ENCODE data around the gene ADARB2.
"Not testable (repeated sequence)": the region's sequence is repeated elsewhere in the genome, so short reads cannot be mapped to it uniquely, and the experiment has no call there.

Gene ADARB2

DNA sequence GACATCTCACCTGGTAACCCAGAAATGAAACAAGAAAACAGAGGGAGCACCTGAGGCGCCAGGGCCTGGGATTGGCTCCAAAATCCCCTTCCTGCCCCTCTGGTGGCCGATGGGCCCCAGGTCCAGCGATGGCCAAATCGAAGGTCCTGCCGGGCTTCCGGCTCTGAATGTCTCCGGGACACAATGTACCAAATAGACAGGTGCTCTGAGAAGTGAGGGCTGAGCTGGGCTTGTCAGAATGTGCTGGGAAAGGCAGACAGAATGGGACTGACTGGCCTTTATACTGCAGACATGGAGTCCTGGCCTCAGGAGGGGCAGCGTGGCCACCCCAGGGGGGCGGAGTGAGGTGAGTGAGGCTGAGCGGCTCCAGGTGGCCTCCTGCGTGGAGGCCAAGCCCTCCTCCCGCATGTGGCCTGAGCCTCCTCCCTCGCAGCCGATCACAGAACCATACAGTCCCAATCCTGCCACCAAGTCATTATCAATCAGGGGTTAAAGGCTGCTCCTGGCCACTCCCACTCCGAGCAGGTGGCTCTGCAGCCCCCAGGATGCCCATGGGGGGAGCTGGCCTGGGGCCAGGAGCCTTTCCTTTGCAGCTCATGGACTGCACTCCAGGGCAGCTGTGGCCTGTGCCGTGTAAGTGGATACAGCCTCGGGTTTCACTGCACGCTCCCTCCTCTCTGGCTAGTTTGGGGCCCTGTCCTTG lies 185.5 kb downstream of the ADARB2 start:
- no peak for DNase-seq (ENCODE audit: low read depth in 1 of 2, low spot score in 1 of 2)

GRCh38 chr10:1550616-1551015 lies 186.7 kb downstream of the ADARB2 start:
- no peak for DNase-seq (ENCODE audit: low read depth in 1 of 2, low spot score in 1 of 2)

- no peak for DNase-seq (ENCODE audit: low read depth in 1 of 2, low spot score in 1 of 2)
Observed at GRCh38 chr10:1550291-1550595, 187.1 kb downstream of the ADARB2 start.

- no peak for DNase-seq (ENCODE audit: low read depth in 1 of 2, low spot score in 1 of 2)
Observed at GRCh38 chr10:1549591-1550290, 187.6 kb downstream of the ADARB2 start.

DNA sequence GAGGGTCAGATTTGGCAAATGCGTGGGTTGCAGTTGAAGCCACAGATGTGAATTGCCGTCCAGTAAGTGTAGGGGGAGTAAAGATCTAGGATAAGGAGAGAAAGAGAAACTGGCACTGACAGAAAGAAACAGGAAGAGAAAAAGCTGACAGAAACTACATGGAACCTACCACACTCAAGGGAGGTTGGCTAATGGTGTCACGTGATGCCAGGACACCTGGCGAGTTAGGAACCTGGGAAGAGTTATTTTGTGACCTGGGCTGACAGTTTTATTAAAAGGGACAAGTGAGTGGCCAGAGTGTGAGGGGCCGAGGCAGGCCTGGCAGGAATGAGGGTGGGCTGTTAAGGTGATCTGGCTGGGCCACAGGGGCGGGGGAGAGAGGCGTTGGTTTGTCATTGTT lies 188.7 kb downstream of the ADARB2 start:
- no peak for DNase-seq (ENCODE audit: low read depth in 1 of 2, low spot score in 1 of 2)

- DNase-seq (ENCODE audit: low read depth in 1 of 2, low spot score in 1 of 2), result no peak
Observed at GRCh38 chr10:1548146-1548545, 189.2 kb downstream of the ADARB2 start.

DNA sequence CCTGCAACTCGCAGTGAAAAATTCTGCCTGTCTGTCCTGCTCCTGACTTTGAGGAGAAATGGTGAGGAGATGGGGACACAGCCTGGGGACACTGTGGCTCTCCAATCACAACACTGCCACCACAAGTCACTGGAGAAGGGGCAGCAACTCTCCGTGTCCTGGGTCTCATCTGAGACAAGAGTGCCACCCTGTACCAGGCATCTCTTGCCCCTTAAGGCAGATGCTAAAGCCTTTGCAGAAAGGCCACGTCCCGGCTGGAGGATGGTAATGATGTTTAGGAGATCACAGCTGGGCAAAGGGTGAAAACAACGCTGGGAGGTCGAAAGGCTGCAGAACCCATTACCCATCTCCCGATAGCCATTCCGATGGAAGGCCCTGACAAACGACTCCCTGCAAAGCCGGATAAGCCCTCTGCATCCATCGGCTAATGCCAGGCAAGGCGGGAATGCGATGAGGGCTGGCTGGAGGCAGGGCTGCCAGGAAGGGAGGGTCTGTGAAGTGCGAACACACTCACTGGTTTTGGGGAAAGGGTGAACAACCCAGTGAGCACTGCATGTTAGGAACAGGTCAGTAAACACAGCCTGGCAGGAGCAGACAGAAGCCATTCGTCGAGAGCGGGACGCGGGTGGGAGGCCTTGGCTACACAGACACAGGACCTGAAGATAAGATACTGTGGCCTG lies 190.8 kb downstream of the ADARB2 start:
- DNase-seq (ENCODE audit: low read depth in 1 of 2, low spot score in 1 of 2), result no peak

- DNase-seq (ENCODE audit: low read depth in 1 of 2, low spot score in 1 of 2), result no peak
Observed at GRCh38 chr10:1545524-1545923, 191.8 kb downstream of the ADARB2 start.

- no peak for DNase-seq (ENCODE audit: low read depth in 1 of 2, low spot score in 1 of 2)
Observed at GRCh38 chr10:1544929-1545328, 192.4 kb downstream of the ADARB2 start.

DNA sequence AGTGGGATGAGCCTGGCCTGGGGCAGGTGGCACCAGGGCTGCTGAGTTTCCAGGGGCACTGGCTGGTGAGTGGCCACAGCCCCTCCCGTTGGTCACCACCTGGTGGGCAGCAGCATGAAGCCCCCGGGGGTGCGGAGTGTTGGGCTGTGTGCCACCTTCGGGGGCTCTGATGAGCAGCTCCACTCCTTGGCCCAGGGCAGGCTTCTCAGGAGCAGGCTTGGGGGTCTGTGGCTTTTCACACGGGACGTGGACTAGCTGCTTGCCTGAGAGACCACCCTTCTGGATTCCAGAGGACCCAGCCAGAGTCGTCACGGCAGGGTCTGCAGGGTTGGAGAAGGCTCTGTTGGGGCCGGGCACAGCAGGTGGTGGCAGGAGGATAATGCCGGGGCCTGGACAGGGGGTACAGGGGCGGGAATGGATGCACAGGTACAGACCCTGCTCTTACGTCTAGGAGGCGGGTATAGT lies 193.1 kb downstream of the ADARB2 start:
- no peak for DNase-seq (ENCODE audit: low read depth in 1 of 2, low spot score in 1 of 2)

- DNase-seq (ENCODE audit: low read depth in 1 of 2, low spot score in 1 of 2), result no peak
Observed at GRCh38 chr10:1543596-1543995, 193.7 kb downstream of the ADARB2 start.

GRCh38 chr10:1542941-1543340 lies 194.4 kb downstream of the ADARB2 start:
- DNase-seq (ENCODE audit: low read depth in 1 of 2, low spot score in 1 of 2), result no peak

DNA sequence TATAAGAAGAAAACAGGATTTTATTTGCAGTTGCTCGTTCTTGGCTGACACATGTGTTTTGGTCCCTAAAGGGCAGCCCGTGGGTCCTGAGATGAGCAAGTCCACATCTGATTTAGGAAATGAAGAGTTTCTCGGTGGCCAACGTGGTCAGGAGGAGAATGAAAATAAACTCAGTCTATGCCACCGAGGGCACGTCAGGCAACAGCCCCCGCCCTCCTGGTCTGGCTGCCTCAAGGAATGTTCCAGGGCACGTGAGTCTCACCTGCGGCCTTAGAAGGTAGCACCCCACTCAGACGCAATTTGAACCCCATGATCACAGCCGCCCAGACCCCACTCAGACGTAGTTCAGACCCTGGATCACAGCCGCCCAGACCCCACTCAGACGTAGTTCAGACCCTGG lies 197.2 kb downstream of the ADARB2 start:
- DNase-seq (ENCODE audit: low read depth in 1 of 2, low spot score in 1 of 2), result no peak

GRCh38 chr10:1539216-1539615 lies 198.1 kb downstream of the ADARB2 start:
- no peak for DNase-seq (ENCODE audit: low read depth in 1 of 2, low spot score in 1 of 2)

DNA sequence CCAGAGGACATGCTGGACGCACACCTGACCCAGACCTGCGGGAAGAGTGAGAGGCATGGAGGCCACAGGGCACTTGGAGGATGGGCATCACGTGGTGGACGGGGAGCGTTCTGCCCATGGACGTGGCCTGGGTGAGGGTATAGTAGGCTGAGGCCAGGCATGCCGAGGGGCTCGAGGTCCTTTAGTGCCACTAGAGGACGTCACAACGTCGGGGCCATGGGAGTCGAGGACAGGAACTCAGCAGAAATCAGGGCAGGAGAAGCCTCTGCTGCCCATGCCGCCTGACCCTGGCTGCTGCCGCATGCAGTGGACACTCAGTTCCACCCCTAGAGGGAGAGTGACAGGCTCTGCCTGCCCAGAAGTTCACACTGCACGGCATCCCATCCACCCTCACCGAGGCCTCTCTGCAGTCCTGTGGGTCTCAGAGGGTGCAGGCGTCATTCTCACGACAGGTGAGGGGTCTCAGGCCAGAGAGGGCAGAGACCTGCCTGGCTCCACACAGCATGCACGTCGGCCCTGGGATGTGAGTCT lies 198.7 kb downstream of the ADARB2 start:
- no peak for DNase-seq (ENCODE audit: low read depth in 1 of 2, low spot score in 1 of 2)

GRCh38 chr10:1538121-1538520 lies 199.2 kb downstream of the ADARB2 start:
- no peak for DNase-seq (ENCODE audit: low read depth in 1 of 2, low spot score in 1 of 2)

DNA sequence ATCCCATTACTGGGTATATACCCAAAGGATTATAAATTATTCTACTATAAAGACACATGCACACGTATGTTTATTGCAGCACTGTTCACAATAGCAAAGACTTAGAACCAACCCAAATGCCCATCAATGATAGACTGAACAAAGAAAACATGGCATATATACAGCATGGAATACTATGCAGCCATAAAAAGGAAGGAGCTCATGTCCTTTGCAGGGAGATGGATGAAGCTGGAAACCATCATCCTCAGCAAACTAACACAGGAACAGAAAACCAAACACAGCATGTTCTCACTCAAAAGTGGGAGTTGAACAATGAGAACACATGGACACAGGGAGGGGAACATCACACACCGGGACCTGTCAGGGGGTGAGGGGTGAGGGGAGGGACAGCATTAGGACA lies 199.9 kb downstream of the ADARB2 start:
- not testable (repeated sequence) for DNase-seq (ENCODE audit: low read depth in 1 of 2, low spot score in 1 of 2)

GRCh38 chr10:1536341-1536740 lies 201.0 kb downstream of the ADARB2 start:
- no peak for DNase-seq (ENCODE audit: low read depth in 1 of 2, low spot score in 1 of 2)

DNA sequence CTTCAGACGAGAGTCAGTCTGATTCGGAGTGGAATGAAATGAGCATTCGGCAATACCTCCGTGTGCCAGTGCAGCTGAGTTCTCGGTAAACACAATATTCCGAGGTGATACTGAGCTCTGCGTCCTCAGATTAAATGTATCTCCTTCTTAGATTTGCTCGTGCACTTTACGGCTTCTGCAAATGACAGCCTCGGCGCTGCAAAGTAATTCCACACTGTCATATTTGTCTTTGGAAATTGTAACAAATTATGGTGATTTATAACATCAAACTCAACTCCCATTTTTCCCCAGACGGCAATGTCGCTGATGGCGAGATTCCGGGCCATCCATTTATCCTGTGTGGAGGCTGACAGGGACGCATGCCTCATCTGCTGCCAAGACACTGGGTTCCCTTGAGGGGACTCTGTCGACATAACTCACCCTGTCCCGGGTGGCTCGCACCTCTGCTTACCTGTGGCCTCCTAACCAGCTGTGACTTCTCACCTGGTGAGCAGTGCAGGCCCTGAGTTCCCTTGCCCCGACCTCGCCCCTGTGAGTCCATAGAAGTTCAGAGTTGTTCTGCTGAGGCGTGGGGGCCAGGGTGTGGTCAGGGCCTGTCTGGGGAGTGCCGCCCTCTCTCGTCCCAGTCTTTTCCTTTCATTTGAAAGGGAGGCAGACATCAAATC lies 201.9 kb downstream of the ADARB2 start:
- no peak for DNase-seq (ENCODE audit: low read depth in 1 of 2, low spot score in 1 of 2)

DNA sequence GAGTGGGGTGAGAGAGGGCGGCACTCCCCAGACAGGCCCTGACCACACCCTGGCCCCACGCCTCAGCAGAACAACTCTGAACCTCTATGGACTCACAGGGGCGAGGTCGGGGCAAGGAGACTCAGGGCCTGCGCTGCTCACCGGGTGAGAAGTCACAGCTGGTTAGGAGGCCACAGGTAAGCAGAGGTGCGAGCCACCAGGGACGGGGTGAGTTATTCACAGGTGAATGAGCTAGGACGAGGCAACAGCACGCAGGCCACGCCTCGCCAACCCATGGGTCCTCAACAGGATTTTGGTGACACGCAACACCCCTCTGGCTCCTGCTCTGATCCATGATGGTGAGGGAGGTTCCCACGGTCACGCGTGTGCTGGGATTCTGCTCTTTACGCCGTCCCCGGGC lies 202.5 kb downstream of the ADARB2 start:
- no peak for DNase-seq (ENCODE audit: low read depth in 1 of 2, low spot score in 1 of 2)

DNA sequence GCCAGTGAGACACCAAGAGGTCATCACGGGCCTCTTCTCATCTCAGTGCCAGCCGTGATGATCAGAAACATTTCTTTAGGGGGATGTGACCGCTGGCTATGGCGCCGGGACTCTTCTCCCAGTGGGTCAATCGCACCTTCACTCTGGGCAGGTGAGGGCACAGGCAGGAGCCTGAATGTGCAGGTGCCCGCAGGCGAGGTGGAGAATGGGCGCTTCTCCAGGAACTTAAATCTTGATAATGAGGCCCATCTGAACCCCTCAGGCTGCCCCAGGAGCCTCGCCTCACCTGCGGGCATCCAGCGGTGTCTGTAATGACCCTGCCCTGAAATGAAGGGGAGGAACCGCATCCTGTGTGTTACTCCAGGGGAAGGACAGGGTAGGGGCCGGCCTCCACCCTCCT lies 204.7 kb downstream of the ADARB2 start:
- DNase-seq (ENCODE audit: low read depth in 1 of 2, low spot score in 1 of 2), result no peak

Data from activated CD4-positive, alpha-beta T cell treated with anti-CD3 and anti-CD28 coated beads, Interleukin-2, amount 50 U/mL, for 24 hours (primary cell).